HUES64 (cell line): ENCODE results near the gene SH2D7.
A peak's percentile ranks its signal among the peaks of the same experiment; 100 is the strongest.

Source experiments
- H3K27ac ChIP-seq: 2 replicates; pipeline ENCODE4 v1.7.0; 2013; ENCODE audit warnings: low read depth, low read length, inconsistent platforms
- H3K27me3 ChIP-seq: 2 replicates; pipeline ENCODE4 v1.6.1; 2013; ENCODE audit warnings: mild to moderate bottlenecking, low read length; ENCODE audit not compliant: insufficient read depth
- H3K36me3 ChIP-seq: 2 replicates; pipeline ENCODE4 v1.6.1; 2013; ENCODE audit warnings: mild to moderate bottlenecking, low read length; ENCODE audit not compliant: insufficient read depth
- H3K4me1 ChIP-seq: 2 replicates; pipeline ENCODE4 v1.6.1; 2013; ENCODE audit warnings: mild to moderate bottlenecking, low read length, moderate library complexity; ENCODE audit not compliant: insufficient read depth
- H3K4me3 ChIP-seq: 2 replicates; pipeline ENCODE4 v1.5.1; 2013; ENCODE audit warnings: mild to moderate bottlenecking, low read length, moderate library complexity
- H3K9ac ChIP-seq: 2 replicates; pipeline ENCODE4 v1.6.1; 2013; ENCODE audit warnings: mild to moderate bottlenecking, low read depth, low read length
- H3K9me3 ChIP-seq: 2 replicates; pipeline ENCODE4 v1.6.1; 2013; ENCODE audit warnings: low read depth, low read length; ENCODE audit not compliant: insufficient read depth
- WGBS: fragments of 150-250, 120-280 bp; methylation state at CpG from one replicate; pipeline ENCODE4 v1.1.7; 2013; ENCODE audit warnings: missing lambda C conversion rate; 5-methylcytosine and 5-hydroxymethylcytosine counted together

The SH2D7 gene

GRCh38 chr15:78072080-78072892 lies 20.1 kb upstream of the SH2D7 start:
- no peaks in the 10 kb centered on the region for H3K9me3 ChIP-seq
- H3K4me3 ChIP-seq: no peak overlapping the region
- WGBS: 82% methylated on average over 9 of the region's 9 CpGs
- peaks cover 43% of the 10 kb centered on the region for H3K4me1 ChIP-seq
- no peaks in the 10 kb centered on the region for H3K36me3 ChIP-seq
- H3K9ac ChIP-seq: no peak overlapping the region
- H3K27ac ChIP-seq: no peak overlapping the region
- no peaks in the 10 kb centered on the region for H3K27me3 ChIP-seq

GRCh38 chr15:78073046-78073787 lies 19.1 kb upstream of the SH2D7 start:
- Histone ChIP-seq H3K4me1 (peaks cover 42% of the 10 kb centered on the region), H3K9me3 (no peaks in the 10 kb centered on the region), H3K27ac (no peak overlapping the region), H3K9ac (no peak overlapping the region), H3K36me3 (no peaks in the 10 kb centered on the region), H3K27me3 (no peaks in the 10 kb centered on the region), H3K4me3 (no peak overlapping the region)
- WGBS: 96% methylated on average over 5 of the region's 5 CpGs

GRCh38 chr15:78075490-78076230 lies 16.7 kb upstream of the SH2D7 start:
- Histone ChIP-seq H3K9ac (no peak overlapping the region), H3K27me3 (no peaks in the 10 kb centered on the region), H3K4me1 (peaks cover 20% of the 10 kb centered on the region), H3K36me3 (no peaks in the 10 kb centered on the region), H3K4me3 (peak overlapping the region; percentile 32; the same call in 1 of the 2 replicates), H3K27ac (peak overlapping the region; percentile 59; the same call in 1 of the 2 replicates), H3K9me3 (no peaks in the 10 kb centered on the region)
- 55% methylated on average over 7 of the region's 7 CpGs for WGBS

GRCh38 chr15:78076231-78077052 lies 15.9 kb upstream of the SH2D7 start:
- Histone ChIP-seq H3K27me3 (no peaks in the 10 kb centered on the region), H3K27ac (no peak overlapping the region), H3K9me3 (no peaks in the 10 kb centered on the region), H3K4me3 (peak overlapping the region; percentile 82), H3K4me1 (peaks cover 19% of the 10 kb centered on the region), H3K9ac (peak overlapping the region; percentile 61), H3K36me3 (no peaks in the 10 kb centered on the region)
- WGBS: 59% methylated on average over 16 of the region's 17 CpGs

GRCh38 chr15:78077053-78077870 lies 15.1 kb upstream of the SH2D7 start, which contains the start of gene TBC1D2B:
TSS of gene TBC1D2B (minus strand) at chr15:78077711. CDS start at chr15:78077652, 59 bp downstream.
- WGBS: under 1% methylated on average over 104 of the region's 104 CpGs
- no peaks in the 10 kb centered on the region for H3K36me3 ChIP-seq
- H3K27ac ChIP-seq: no peak within 1 kb of the TSS
- H3K27me3 ChIP-seq: no peaks in the 10 kb centered on the region
- H3K4me3 ChIP-seq: peak within 1 kb of the TSS; percentile 82
- H3K9me3 ChIP-seq: no peaks in the 10 kb centered on the region
- H3K4me1 ChIP-seq: peaks cover 11% of the 10 kb centered on the region; the same call in 1 of the 2 replicates
- peak within 1 kb of the TSS; percentile 61 for H3K9ac ChIP-seq

- Histone ChIP-seq H3K4me3 (peak overlapping the region; percentile 82), H3K27ac (no peak overlapping the region), H3K36me3 (no peaks in the 10 kb centered on the region), H3K9ac (no peak overlapping the region; the same call in 1 of the 2 replicates), H3K9me3 (no peaks in the 10 kb centered on the region), H3K27me3 (no peaks in the 10 kb centered on the region), H3K4me1 (peaks cover 5% of the 10 kb centered on the region; the same call in 1 of the 2 replicates)
- 19% methylated on average over 5 of the region's 7 CpGs for WGBS
These were observed 14.5 kb upstream of the SH2D7 start for GRCh38 chr15:78077871-78078210.

GRCh38 chr15:78079298-78080087 lies 12.9 kb upstream of the SH2D7 start:
- H3K27me3 ChIP-seq: no peaks in the 10 kb centered on the region
- H3K4me3 ChIP-seq: no peak overlapping the region
- H3K9me3 ChIP-seq: no peaks in the 10 kb centered on the region
- no peaks in the 10 kb centered on the region for H3K36me3 ChIP-seq
- H3K27ac ChIP-seq: no peak overlapping the region
- no peak overlapping the region for H3K9ac ChIP-seq
- H3K4me1 ChIP-seq: peaks cover 5% of the 10 kb centered on the region; the same call in 1 of the 2 replicates
- WGBS: 91% methylated on average over 11 of the region's 11 CpGs

GRCh38 chr15:78080088-78080460 lies 12.3 kb upstream of the SH2D7 start:
- H3K36me3 ChIP-seq: no peaks in the 10 kb centered on the region
- no peak overlapping the region for H3K4me3 ChIP-seq
- H3K9ac ChIP-seq: no peak overlapping the region
- H3K27ac ChIP-seq: no peak overlapping the region
- H3K4me1 ChIP-seq: peaks cover 5% of the 10 kb centered on the region; the same call in 1 of the 2 replicates
- H3K9me3 ChIP-seq: no peaks in the 10 kb centered on the region
- WGBS: 93% methylated on average over 8 of the region's 8 CpGs
- H3K27me3 ChIP-seq: no peaks in the 10 kb centered on the region

GRCh38 chr15:78082106-78082742 lies 10.1 kb upstream of the SH2D7 start:
- no peaks in the 10 kb centered on the region for H3K9me3 ChIP-seq
- H3K4me1 ChIP-seq: no peaks in the 10 kb centered on the region
- no peak overlapping the region for H3K27ac ChIP-seq
- H3K36me3 ChIP-seq: no peaks in the 10 kb centered on the region
- no peak overlapping the region for H3K4me3 ChIP-seq
- no peak overlapping the region for H3K9ac ChIP-seq
- H3K27me3 ChIP-seq: no peaks in the 10 kb centered on the region
- WGBS: 92% methylated on average over 5 of the region's 5 CpGs
